Right atrium auricular region (tissue), 2 donors: ENCODE measurements around the gene PHLDA2. TPM values are rescaled to one million over a fixed set of nuclear protein-coding genes. Genes with fewer than 3 reads are reported as not detected.
"Not testable (repeated sequence)": the region's sequence is repeated elsewhere in the genome, so short reads cannot be mapped to it uniquely, and the experiment has no call there.

ENCODE experiments used
- DNase-seq: peaks from one replicate; pipeline ENCODE4 v3.0.0-alpha.2; 2019; ENCODE audit warnings: low spot score
- H3K27ac ChIP-seq, 2 donors: fragments of 200-600 bp; sonication (generic); 1 replicate in 1 of 2; 2 replicates in 1 of 2; pipeline ENCODE4 v1.5.1; 2016 to 2019
- H3K27me3 ChIP-seq, 2 donors: fragments of 200-600 bp; sonication (generic); one replicate each; pipeline versions ENCODE4 v1.5.1 to v1.6.0; 2017 to 2019
- H3K36me3 ChIP-seq: fragments of 200-600 bp; sonication (generic); one replicate; pipeline ENCODE4 v1.5.1; 2016
- H3K4me1 ChIP-seq, 2 donors: fragments of 200-600 bp; sonication (generic); one replicate each; pipeline versions ENCODE4 v1.5.1 to v1.6.0; 2017 to 2019
- H3K4me3 ChIP-seq, 2 donors: fragments of 200-600 bp; sonication (generic); 1 replicate in 1 of 2; 2 replicates in 1 of 2; pipeline ENCODE4 v1.5.1; 2017 to 2019; ENCODE audit warnings: mild to moderate bottlenecking in 1 of 2, moderate library complexity in 1 of 2
- H3K9me3 ChIP-seq, 2 donors: fragments of 200-600 bp; sonication (generic); one replicate each; pipeline ENCODE4 v1.5.1; 2019
- CTCF ChIP-seq, 2 donors: fragments of 200-600 bp; sonication (generic); IDR thresholded peaks; one replicate each; pipeline ENCODE4 v1.5.1; 2019; ENCODE audit warnings: antibody characterized with exemption in 2 of 2
- total RNA-seq, 2 donors: library from RNA; depleted of rRNA; stranded (reverse); fragments of >200 nt; gene quantifications; one replicate each; pipeline ENCODE4 v1.1.0, GENCODE V29; 2016

PHLDA2 gene
- total RNA-seq, 2 donors from 2014 or later: 1.8 to 2.6 TPM

- H3K27me3 ChIP-seq: no peaks in the 10 kb centered on the region
- TF ChIP-seq CTCF (IDR thresholded peaks at IDR 0.05): no peak
These were observed 11.1 kb upstream of the PHLDA2 start for GRCh38 chr11:2940147-2940920.

GRCh38 chr11:2938458-2939418 is 9.5 kb upstream of the PHLDA2 start:
- H3K27me3 ChIP-seq, H3K4me3 ChIP-seq, H3K27ac ChIP-seq, H3K36me3 ChIP-seq, DNase-seq: not testable (repeated sequence)
- Histone ChIP-seq H3K9me3 (peaks cover 0 to 12% of the 10 kb centered on the region in 2 donors), H3K4me1 (peaks cover 0 to 22% of the 10 kb centered on the region in 2 donors)

More at GRCh38 chr11:2940147-2940920, 11.1 kb upstream of the PHLDA2 start:
- DNase-seq: peak; percentile 62
- Histone ChIP-seq H3K9me3 (peaks cover 0 to 12% of the 10 kb centered on the region in 2 donors), H3K4me1 (peaks cover 0 to 37% of the 10 kb centered on the region in 2 donors), H3K27ac (peak overlapping the region in 1 of 2 donors; percentile 55), H3K36me3 (no peaks in the 10 kb centered on the region), H3K4me3 (no peak overlapping the region)

GRCh38 chr11:2937641-2938457 is 8.6 kb upstream of the PHLDA2 start:
- H3K36me3 ChIP-seq, H3K4me3 ChIP-seq, DNase-seq, H3K27me3 ChIP-seq, H3K27ac ChIP-seq: not testable (repeated sequence)
- peaks cover 0 to 16% of the 10 kb centered on the region in 2 donors for H3K4me1 ChIP-seq
- H3K9me3 ChIP-seq: peaks cover 0 to 12% of the 10 kb centered on the region in 2 donors

- H3K27ac ChIP-seq: no peak overlapping the region
- H3K4me1 ChIP-seq: peaks cover 0 to 10% of the 10 kb centered on the region in 2 donors
- DNase-seq: no peak
- peaks cover 0 to under 1% of the 10 kb centered on the region in 2 donors for H3K27me3 ChIP-seq
- no peak overlapping the region for H3K4me3 ChIP-seq
- H3K36me3 ChIP-seq: no peaks in the 10 kb centered on the region
- H3K9me3 ChIP-seq: peaks cover 0 to 12% of the 10 kb centered on the region in 2 donors
- no peak for TF ChIP-seq CTCF (IDR thresholded peaks at IDR 0.05)
These were observed 5.5 kb upstream of the PHLDA2 start for GRCh38 chr11:2934611-2935239.

GRCh38 chr11:2934021-2934550 is 4.9 kb upstream of the PHLDA2 start:
- DNase-seq: no peak
- H3K4me1 ChIP-seq: peaks cover 0 to 14% of the 10 kb centered on the region in 2 donors
- H3K36me3 ChIP-seq: no peaks in the 10 kb centered on the region
- no peak for TF ChIP-seq CTCF (IDR thresholded peaks at IDR 0.05)
- peaks cover 0 to 6% of the 10 kb centered on the region in 2 donors for H3K27me3 ChIP-seq
- no peak overlapping the region for H3K4me3 ChIP-seq
- peaks cover 0 to 12% of the 10 kb centered on the region in 2 donors for H3K9me3 ChIP-seq
- no peak overlapping the region for H3K27ac ChIP-seq
